RKO (cell line): ENCODE results near the gene HMGB4.

Experiments used
- DNase-seq: peaks from one replicate; pipeline ENCODE4 v3.0.0-alpha.2; 2016; ENCODE audit warnings: low spot score

The HMGB4 gene

DNA sequence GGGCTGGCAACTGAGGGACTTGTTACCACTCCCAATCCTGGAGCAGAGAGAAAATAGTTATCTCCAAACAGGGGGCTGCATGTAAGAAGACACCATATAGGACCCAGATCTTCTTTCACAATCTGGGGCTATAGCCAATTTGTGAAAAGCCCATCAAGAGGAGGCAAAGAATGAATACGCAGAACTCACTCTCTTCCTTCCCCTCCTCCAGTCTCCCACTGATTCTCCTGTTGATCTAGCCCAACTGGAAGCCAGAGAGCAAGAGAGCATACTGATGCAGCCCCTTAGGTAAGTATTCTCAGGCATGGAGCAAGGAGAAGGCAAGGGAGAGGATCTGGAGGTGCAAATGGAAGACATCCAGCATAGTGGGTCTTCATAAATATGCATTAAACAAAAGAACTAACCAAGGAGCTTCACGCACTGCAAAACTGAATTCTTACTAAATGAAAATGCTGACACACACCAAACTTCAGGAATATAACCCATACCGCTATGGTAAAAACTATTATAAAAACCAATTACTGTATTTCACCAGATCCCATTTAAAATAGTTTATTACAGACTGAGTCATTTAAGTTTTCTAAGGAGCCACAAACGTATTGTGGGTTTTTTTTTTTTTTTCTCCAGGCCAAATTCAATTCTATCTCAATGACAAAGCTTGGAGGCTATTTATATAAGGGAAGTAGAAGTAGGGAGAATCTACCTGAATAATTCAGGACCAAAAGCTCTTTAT lies 15.5 kb upstream of the HMGB4 start:
- no peak for DNase-seq

- DNase-seq = no peak
Observed at GRCh38 chr1:33849211-33849610, 14.7 kb upstream of the HMGB4 start.

DNA sequence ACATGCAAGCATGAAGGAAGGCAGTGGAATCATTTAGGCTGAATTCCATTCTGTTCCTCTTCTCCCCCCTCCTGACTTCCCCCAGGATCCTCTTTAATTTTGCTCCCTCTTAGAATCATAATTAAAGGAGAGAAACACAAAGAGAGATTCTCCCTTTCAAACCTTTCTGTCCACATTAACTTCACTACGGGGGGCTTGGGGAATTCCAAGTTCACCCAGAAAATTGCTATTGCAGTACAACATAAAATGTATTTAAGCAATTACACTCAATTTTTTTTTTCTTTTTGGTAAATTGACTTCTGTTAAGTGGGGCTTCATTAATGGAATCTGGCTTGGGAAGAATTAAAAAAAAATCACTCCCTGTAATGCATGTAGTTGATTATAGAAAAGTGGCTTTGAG lies 13.4 kb upstream of the HMGB4 start:
- no peak for DNase-seq

GRCh38 chr1:33852711-33853110 lies 11.2 kb upstream of the HMGB4 start:
- DNase-seq = no peak

DNA sequence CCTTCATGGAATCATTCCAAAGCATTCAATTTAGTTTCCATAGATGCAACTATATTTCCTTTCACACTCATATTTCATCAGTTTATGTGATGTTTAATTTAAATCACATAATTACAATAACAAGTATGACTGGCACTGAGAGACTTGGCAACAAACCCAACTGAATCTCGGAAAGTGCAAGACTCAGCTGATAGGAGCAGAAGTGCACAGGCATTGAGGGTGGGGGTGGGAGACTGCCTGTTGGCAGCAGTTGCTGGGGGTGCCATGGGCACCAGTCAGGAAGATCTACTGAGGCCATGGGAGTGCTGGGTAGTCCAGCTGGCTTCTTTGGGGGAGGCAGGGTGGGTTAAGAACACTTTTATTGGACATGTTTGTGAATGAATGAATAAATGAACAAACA lies 10.4 kb upstream of the HMGB4 start:
- no peak for DNase-seq

- DNase-seq = no peak
Observed at GRCh38 chr1:33854091-33854490, 9.8 kb upstream of the HMGB4 start.

DNA sequence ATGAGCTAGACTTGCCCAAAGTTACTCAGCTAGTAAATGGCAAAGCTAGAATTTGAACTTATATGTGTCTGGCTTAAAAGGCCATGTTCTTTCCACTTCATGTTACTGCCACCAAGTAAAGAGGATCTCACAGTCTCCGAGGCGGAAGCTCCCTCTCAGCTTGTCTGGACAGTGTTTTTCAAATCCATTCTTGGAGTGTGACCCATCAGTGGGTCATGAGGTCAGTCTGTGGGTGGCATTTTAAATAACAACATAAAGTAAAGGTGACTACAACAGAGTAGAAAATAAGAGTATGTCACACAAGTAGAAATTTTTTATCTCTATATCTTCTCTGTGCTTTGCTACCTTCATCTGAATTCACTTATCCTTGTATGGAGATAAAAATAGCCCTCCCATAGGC lies 3.2 kb upstream of the HMGB4 start:
- DNase-seq = no peak

DNA sequence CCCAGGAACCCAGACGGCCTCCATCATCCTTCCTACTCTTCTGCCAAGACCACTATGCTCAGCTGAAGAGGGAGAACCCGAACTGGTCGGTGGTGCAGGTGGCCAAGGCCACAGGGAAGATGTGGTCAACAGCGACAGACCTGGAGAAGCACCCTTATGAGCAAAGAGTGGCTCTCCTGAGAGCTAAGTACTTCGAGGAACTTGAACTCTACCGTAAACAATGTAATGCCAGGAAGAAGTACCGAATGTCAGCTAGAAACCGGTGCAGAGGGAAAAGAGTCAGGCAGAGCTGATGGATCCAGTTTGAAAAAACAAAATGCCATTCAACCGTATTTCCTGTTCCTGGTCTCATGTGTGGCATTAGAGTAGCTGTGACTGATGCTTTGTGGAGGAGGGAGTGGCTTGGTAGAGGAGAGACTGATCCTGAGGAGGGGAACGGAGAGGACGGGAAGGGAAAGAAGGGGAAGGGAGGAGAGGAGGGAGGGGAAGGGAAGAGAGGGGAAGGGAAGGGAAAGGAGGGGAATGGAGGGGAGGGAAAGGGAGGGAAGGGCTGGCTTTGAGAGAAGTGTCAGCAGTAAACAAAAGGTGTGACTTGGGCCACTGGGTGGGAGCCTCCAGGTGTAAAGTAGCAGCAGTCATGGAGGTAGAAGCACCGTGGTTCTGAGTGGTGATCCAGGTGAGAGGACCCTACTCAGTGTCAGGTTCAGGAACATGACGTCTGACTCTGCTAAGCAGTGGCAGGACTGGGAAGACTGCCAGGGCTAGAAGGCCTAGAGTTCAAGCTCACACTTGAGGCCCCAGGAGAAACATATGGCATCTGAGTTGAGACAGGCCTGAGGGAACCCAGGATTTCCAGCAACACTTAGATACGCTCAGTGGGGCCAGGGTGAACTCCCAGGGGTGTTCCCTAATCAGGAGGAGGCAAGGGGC lies 846 bp downstream of the HMGB4 start:
- DNase-seq = no peak

DNA sequence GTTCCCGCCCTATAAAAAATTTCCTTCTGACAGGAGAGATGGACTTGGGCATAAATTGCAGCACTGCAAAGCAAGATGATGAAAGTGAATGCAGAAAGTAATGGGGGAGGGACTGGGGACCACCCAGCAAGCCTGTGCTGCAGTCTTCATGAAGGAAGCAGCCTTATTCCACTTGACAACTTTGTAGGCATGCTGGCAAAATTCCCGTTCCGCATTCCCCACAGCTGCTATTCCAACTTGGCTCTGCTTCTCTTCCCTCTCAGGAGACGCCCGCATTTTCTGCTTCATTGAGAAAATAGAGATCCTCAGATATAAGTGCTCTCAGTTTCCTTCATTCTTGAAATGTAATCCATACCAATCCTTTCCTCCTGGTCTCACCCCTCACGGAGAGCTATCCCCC lies 2.4 kb downstream of the HMGB4 start:
- DNase-seq = no peak

DNA sequence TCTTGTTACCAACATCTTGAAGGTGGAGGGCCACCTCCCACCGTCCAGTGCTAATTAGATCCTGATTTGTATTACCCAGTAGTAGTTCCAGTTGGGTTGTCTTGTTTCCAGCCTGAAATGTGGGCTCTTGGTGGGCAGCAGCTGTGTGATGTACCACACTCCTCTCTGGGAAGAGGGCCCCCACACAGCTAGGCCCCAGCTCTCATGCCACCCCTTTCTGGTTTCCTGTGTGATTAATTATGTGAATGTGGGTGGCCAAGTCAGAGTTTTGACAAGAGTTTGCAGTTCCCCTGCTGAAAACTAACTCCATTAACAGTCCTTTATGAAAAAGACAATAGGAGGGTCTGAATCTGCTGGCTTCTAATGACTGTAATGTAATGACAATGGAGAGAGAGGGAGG lies 3.8 kb downstream of the HMGB4 start:
- no peak for DNase-seq

DNA sequence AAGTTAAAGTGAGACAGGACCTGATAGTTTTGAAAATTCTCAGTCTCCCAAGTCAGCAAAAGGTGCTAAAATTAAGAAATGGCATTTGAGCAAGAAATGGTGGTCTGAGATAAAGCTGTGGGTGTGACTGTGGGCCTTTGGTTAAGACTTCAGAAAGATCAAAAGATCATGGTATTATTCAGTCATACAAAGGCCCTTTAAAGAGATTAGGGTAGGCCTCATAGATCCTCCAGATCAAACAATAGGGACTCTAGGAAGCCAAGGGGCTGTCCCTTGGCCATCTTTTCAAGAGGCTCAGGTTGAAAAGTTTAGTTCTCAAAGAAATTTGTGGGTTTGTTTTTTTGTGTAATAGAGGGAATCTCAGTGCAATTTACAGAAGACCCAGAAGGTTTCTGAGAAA lies 8.4 kb downstream of the HMGB4 start:
- DNase-seq = no peak

- DNase-seq = no peak
Observed at GRCh38 chr1:33872683-33873082, 8.8 kb downstream of the HMGB4 start.

DNA sequence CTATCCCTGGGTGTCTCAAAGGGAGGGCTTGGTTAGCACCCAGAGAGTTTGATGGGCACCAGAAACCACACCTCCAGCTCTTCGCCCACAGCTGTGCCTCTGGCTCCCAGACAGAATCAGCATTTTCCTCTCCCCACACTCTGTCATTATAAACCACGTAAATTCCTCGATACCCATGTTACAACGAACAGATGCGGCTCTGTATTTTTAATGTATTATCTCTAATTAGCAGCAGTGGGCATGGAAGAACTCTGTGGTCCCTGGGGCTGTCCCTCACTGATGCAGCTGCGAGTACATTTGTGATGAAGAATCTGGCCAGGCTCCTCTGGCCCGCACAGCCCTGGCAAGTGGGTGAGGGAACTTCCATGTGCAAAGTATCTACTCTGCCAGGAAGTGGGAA lies 10.8 kb downstream of the HMGB4 start:
- no peak for DNase-seq

DNA sequence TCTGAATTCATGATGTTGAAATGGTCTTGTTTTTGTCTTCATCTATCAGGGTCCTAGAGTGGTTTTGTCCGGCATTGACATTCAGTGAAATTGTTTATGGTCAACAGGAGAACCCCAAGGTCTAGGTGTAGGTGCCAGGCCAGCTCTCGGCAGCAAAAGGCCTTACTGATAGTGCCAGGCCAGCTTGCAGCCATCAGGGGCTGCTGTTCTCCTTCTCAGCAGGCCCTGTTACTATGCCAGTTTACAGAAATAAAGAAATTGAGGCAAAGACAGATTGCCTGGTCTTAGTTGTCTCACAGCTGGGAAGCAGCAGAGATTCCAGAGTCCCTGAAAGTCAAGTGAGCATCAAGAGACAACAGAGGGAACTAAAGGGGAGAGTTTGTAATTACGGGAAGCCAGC lies 12.0 kb downstream of the HMGB4 start:
- DNase-seq = no peak

DNA sequence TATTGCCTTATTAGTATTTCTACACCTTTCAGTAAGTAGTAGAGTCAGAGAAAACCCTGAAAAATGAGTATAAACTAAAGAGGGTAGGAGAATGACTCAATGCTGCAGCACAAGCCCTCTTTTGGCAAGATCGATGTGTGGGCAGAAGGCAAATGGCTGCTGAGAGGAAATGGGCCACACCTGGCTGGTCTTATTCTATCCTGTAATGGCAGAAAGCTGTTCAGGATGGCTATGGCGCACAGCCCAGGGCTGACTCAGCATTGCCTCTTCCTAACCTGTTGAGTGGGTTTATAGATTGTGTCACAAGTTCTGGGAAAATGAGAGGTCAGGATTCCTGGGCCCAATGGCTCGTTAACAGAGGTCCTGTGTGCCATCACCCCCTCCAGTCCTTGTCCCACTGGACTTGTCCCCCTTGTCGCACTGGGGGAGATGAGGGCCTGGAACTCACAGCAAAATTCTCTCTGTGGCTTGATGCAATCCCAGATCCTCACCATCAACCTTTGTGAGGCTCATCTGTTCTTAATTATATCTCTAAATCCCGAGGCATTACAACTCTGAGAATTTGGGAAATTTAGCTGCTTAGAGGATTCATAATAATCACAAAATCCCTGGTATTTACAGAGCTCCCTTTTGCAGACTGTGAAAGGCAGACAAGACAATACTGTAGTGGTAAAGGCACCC lies 13.2 kb downstream of the HMGB4 start:
- DNase-seq = peak; percentile 12

DNA sequence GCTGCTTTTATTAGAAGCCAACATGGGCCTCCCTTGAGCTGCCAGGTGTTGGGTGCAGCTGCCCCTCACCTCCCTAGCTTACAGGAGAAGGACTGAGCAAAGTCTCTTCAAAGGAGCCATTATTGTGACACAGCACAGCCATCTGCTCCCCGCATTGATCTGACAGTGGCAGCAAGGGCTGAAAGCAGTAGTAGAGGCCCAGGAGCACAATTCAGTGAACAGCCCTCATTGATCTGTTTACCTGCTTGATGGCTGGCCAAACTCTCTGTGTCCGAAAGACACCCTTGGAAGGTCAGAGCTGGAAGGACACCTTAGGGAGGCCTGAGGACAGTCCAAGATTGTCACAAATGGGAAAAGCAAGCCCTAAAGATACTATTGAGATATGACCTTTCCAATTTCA lies 14.5 kb downstream of the HMGB4 start:
- no peak for DNase-seq

- peak; percentile 3 for DNase-seq
Observed at GRCh38 chr1:33880305-33880704, 16.4 kb downstream of the HMGB4 start.

DNA sequence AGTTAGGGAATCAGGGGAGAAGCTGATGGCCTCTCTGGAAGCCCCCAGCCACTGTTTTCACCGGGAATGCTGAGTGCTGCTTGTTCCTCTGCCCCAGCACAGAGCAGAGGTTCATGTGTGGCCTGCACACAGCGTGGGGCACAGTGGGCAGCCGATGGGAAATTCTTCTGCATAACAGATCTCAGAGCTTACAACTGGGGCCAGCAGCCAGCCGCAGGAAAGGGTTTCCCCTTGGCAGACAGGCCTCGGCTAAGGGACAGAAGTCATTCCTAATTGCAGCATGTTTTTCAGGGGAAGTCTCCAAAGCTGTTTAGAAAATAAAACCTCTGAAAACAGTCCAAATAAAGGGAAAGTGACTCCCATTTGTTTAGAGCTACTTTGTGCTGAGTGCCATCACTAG lies 22.6 kb downstream of the HMGB4 start:
- DNase-seq = no peak

- DNase-seq = no peak
Observed at GRCh38 chr1:33893147-33893830, 29.4 kb downstream of the HMGB4 start.

- no peak for DNase-seq
Observed at GRCh38 chr1:33895396-33895795, 31.5 kb downstream of the HMGB4 start.

DNA sequence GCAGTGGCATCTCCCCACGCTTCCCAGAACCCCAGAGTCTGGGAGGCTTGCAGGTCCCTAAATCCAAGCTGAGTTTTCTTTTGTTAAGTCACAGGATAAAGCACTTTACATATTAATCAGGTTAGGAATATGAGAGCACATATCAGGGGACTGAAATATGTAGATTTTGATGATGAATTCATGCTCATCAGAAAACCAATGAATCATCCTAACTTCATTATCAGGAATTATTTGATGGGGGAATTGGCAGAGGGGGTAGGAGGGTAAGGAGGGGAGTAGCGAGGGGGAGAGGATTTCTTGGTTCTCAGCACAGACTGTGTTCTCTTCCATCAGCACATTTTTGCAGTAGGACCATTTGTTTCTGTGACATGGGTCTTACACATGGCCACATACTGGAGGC lies 32.1 kb downstream of the HMGB4 start:
- DNase-seq = no peak

- no peak for DNase-seq
Observed at GRCh38 chr1:33897092-33897725, 33.3 kb downstream of the HMGB4 start.
